H1 (cell line): ENCODE data around the gene CDR2. TPM values are rescaled to one million over a fixed set of nuclear protein-coding genes. Genes with fewer than 3 reads are reported as not detected.
A peak's percentile ranks its signal among the peaks of the same experiment; 100 is the strongest.

Experiments
- CEBPB ChIP-seq: IDR thresholded peaks from 2 replicates; pipeline ENCODE4 v1.6.1; 2012; ENCODE audit warnings: low read depth, low read length
- KDM4A ChIP-seq: IDR thresholded peaks from one replicate; pipeline ENCODE4 v1.7.1; 2012; ENCODE audit warnings: low read depth, mild to moderate bottlenecking, moderate library complexity, low read length, inconsistent platforms; ENCODE audit not compliant: severe bottlenecking
- RAD21 ChIP-seq, 2 experiments: IDR thresholded peaks in 1 of 2; conservative IDR thresholded peaks in 1 of 2; 2 replicates each; pipeline ENCODE4 v1.6.1; 2011; ENCODE audit warnings: low read depth in 2 of 2, low read length in 2 of 2, improper control_type of control experiment in 1 of 2, inconsistent platforms in 1 of 2, mild to moderate bottlenecking in 1 of 2, moderate library complexity in 1 of 2
- SIN3A ChIP-seq, 2 experiments: IDR thresholded peaks in 1 of 2; conservative IDR thresholded peaks in 1 of 2; 2 replicates each; pipeline ENCODE4 v1.6.1; 2011 to 2012; ENCODE audit warnings: low read length in 2 of 2, improper control_type of control experiment in 1 of 2, low read depth in 1 of 2, mild to moderate bottlenecking in 1 of 2
- TAF1 ChIP-seq: IDR thresholded peaks from 2 replicates; pipeline ENCODE4 v1.6.1; 2011; ENCODE audit warnings: mild to moderate bottlenecking, low read depth, low read length
- ZNF274 ChIP-seq: IDR thresholded peaks from 2 replicates; pipeline ENCODE4 v1.7.0; 2012; ENCODE audit warnings: low read length, borderline replicate concordance; ENCODE audit errors: extremely low read depth
- polyA plus RNA-seq, 7 experiments: library from polyadenylated mRNA; depleted of rRNA in 3 of 7; stranded (reverse) in 5 of 7; unstranded in 2 of 7; fragments of >200 nt in 5 of 7; fragments of 200-250 nt in 2 of 7; gene quantifications; 1 replicate in 5 of 7; 2 replicates in 1 of 7; 4 replicates in 1 of 7; pipeline versions ENCODE4 v1.2.1 to v1.2.3, GENCODE V29; 2011 to 2013; ENCODE audit warnings: missing spikeins in 2 of 7, mixed read lengths in 2 of 7
- total RNA-seq: library from RNA; stranded (reverse); fragmentation: NEBNext Ultra II Directional; extraction: Animal tissue kit (Norgen Biotek cat#: 25700); gene quantifications from 2 replicates; pipeline ENCODE4 v1.2.1, GENCODE V29; 2021
- TF ChIP-seq, protein P1 (sequence below): IDR thresholded peaks from 2 replicates; pipeline ENCODE4 v1.6.1; 2012; ENCODE audit warnings: inconsistent platforms
- TF ChIP-seq, protein P2 (sequence below), 3 experiments: IDR thresholded peaks; 1 replicate in 2 of 3; 2 replicates in 1 of 3; pipeline versions ENCODE4 v1.5.1 to v1.6.1; 2011; ENCODE audit warnings: low read length in 3 of 3, mild to moderate bottlenecking in 3 of 3, inconsistent platforms in 2 of 3, low read depth in 1 of 3, moderate library complexity in 1 of 3; ENCODE audit not compliant: insufficient read depth in 1 of 3; ENCODE audit errors: control extremely low read depth in 1 of 3

Gene CDR2
- total and polyA plus RNA-seq, 2 of the 8 experiments (the other 6 are each of a cell fraction or from before 2014, with no cell fraction given), result 16.3 to 34.9 TPM

DNA sequence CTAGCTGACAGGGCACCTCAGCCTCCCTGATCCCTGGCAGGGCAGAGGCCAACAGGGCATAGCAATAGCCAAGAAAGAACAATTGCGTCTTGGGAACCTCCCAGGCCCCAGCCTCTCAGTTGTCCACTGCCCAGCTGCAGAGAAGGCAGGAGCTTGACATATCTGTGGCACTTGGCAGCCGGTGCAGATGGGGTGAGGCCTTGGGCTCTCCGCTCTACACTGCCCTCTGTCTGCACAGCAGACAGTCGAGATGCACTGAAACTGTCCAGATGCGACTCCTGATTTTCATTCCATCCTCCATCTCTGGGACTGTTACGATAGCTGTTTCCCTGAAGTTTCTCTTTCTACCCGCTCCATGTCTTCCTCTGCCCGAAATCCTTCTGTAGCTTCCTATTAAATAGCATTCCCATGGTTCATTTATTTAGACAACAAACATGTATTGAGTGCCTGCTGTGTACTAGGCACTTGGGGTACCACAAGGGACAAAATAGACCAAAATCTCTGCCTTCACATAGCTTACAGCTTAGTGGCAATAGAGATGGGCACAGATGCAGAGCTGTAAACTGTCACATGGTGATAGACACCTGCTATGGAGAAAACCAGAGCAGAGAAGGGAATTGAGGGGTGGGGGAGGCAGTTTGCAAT lies 73.9 kb downstream of the CDR2 start (continued):
- TF ChIP-seq SIN3A (conservative IDR thresholded peaks at IDR 0.05 in 1 of 2, IDR thresholded peaks at IDR 0.05 in 1 of 2; ENCODE audit: low read depth in 1 of 2, low read length in 2 of 2), result peak in 1 of 2 experiments; percentile 26; a peak in 1 of 4 replicates
- TF ChIP-seq, protein P1, sequence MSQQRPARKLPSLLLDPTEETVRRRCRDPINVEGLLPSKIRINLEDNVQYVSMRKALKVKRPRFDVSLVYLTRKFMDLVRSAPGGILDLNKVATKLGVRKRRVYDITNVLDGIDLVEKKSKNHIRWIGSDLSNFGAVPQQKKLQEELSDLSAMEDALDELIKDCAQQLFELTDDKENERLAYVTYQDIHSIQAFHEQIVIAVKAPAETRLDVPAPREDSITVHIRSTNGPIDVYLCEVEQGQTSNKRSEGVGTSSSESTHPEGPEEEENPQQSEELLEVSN, result no peak
- TF ChIP-seq KDM4A, result no peak
- TF ChIP-seq RAD21 (IDR thresholded peaks at IDR 0.05 in 1 of 2, conservative IDR thresholded peaks at IDR 0.05 in 1 of 2; ENCODE audit: low read depth in 2 of 2, low read length in 2 of 2), result peak; percentile 41 to 54
- TF ChIP-seq, protein P2, sequence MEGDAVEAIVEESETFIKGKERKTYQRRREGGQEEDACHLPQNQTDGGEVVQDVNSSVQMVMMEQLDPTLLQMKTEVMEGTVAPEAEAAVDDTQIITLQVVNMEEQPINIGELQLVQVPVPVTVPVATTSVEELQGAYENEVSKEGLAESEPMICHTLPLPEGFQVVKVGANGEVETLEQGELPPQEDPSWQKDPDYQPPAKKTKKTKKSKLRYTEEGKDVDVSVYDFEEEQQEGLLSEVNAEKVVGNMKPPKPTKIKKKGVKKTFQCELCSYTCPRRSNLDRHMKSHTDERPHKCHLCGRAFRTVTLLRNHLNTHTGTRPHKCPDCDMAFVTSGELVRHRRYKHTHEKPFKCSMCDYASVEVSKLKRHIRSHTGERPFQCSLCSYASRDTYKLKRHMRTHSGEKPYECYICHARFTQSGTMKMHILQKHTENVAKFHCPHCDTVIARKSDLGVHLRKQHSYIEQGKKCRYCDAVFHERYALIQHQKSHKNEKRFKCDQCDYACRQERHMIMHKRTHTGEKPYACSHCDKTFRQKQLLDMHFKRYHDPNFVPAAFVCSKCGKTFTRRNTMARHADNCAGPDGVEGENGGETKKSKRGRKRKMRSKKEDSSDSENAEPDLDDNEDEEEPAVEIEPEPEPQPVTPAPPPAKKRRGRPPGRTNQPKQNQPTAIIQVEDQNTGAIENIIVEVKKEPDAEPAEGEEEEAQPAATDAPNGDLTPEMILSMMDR (IDR thresholded peaks at IDR 0.05; ENCODE audit: control extremely low read depth in 1 of 3, insufficient read depth in 1 of 3, low read depth in 1 of 3, low read length in 3 of 3), result peak; percentile 60 to 86 (median 83)
- TF ChIP-seq ZNF274, result no peak
- no peak for TF ChIP-seq TAF1
- TF ChIP-seq CEBPB, result no peak
